Measurements from ENCODE around the gene SEMA6D. TPM values are rescaled to one million over a fixed set of nuclear protein-coding genes. Genes with fewer than 3 reads are reported as not detected.
A peak's percentile ranks its signal among the peaks of the same experiment; 100 is the strongest.

Gene SEMA6D
- total and polyA plus RNA-seq, 8 donors: 4.7 to 14.1 (median 6.3) TPM

DNA sequence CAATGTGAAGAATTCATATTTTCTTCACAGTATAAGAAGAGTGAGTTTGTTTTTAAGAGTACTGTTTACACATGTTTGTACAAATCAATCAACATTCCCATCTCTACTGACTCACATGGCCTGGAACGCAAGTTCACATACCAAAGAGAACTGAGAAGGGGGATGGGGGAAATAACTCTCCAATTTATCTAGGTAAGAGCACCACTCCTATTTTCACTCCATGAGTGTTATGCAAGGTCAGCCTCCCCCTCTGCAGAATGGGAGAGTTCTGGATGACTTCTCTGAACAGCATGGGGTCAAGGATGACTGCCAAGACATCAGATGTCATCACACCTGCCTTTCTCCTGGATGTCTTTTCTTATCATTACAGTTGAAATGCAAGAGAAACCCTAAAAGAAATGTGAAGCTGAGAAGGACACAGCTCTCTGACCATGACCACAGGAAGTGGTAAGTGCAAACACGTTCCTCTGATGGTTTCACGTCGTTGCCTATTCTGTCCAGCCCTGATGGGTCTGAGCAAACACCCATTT is 95.2 kb downstream of the SEMA6D start:
- Histone ChIP-seq H3K4me1 (peaks cover 12 to 35% (median 23%) of the 10 kb centered on the region in 3 donors), H3K27me3 (no peaks in the 10 kb centered on the region), H3K9me3 (no peaks in the 10 kb centered on the region), H3K4me3 (no peak overlapping the region), H3K36me3 (no peaks in the 10 kb centered on the region), H3K27ac (peak overlapping the region in 1 of 4 donors; percentile 50)
- DNase-seq (no peak), FAIRE-seq (no peak), ATAC-seq (peak; percentile 45 to 69 (median 60))
- WGBS, 2 donors: 62 to 66% methylated on average over 4 of the region's 4 CpGs
- intact Hi-C loops (cut with DNase I): no loop called here
- no peak for TF ChIP-seq CTCF (IDR thresholded peaks at IDR 0.05)

DNA sequence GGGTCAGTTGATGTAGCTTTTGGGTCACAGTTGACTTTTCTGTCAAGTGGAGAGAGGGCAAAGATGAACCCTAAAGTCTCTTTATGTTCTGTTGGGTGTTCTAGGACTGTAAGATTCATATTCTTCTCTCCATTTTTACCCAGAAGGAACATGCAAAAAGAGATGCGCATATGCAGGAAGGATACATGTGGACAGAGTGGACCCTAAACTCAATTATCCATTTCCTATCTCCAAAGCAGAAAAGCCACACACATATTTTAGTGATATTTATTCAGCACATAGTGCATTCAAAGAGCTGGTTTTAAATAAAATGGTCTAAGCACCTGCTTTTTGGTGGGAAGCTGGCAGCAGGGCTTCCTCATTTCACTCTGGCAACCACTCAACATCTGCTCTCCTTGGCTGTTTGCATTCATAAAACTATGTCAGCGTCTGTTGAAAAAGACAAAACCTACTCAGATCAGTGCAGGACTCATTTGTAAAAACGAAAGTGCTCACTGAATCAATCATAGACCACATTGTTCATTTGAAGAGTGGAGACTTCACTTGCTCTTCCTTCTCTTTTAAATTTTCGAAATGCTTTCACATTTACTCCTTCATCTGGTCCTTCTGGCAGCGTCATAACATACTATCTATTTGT is 96.6 kb downstream of the SEMA6D start:
- DNase-seq: no peak
- WGBS, 2 donors: 62 to 67% methylated on average over 5 of the region's 5 CpGs

GRCh38 chr15:47814620-47815019 is 97.3 kb downstream of the SEMA6D start:
- WGBS, 2 donors: 96 to 100% methylated on average over 1 of the region's 1 CpG
- TF ChIP-seq CTCF (IDR thresholded peaks at IDR 0.05): no peak
- Histone ChIP-seq H3K9me3 (no peaks in the 10 kb centered on the region), H3K27me3 (no peaks in the 10 kb centered on the region), H3K36me3 (no peaks in the 10 kb centered on the region), H3K27ac (no peak overlapping the region), H3K4me3 (no peak overlapping the region), H3K4me1 (peaks cover 17 to 38% (median 23%) of the 10 kb centered on the region in 3 donors)
- no peak for FAIRE-seq
- no peak for DNase-seq
- ATAC-seq: no peak
- intact Hi-C loops (cut with DNase I): no loop called here

More for the DNA sequence above, 96.6 kb downstream of the SEMA6D start:
- ATAC-seq: no peak
- peaks cover 12 to 35% (median 23%) of the 10 kb centered on the region in 3 donors for H3K4me1 ChIP-seq
- no peak overlapping the region for H3K4me3 ChIP-seq
- no peak for TF ChIP-seq CTCF (IDR thresholded peaks at IDR 0.05)
- no peaks in the 10 kb centered on the region for H3K27me3 ChIP-seq
- no peaks in the 10 kb centered on the region for H3K36me3 ChIP-seq
- FAIRE-seq: no peak
- intact Hi-C loops (cut with DNase I): no loop called here
- H3K27ac ChIP-seq: no peak overlapping the region
- H3K9me3 ChIP-seq: no peaks in the 10 kb centered on the region

GRCh38 chr15:47817969-47818548 is 100.8 kb downstream of the SEMA6D start:
- intact Hi-C loops (cut with DNase I): no loop called here
- no peak for TF ChIP-seq CTCF (IDR thresholded peaks at IDR 0.05)
- DNase-seq (no peak), FAIRE-seq (no peak), ATAC-seq (no peak)
- no peaks in the 10 kb centered on the region for H3K9me3 ChIP-seq
- H3K27me3 ChIP-seq: no peaks in the 10 kb centered on the region
- H3K4me3 ChIP-seq: no peak overlapping the region
- WGBS, 2 donors: 88 to 90% methylated on average over 5 of the region's 5 CpGs
- H3K4me1 ChIP-seq: peaks cover 9 to 23% (median 19%) of the 10 kb centered on the region in 3 donors
- H3K27ac ChIP-seq: no peak overlapping the region
- H3K36me3 ChIP-seq: no peaks in the 10 kb centered on the region

- FAIRE-seq (no peak), ATAC-seq (no peak), DNase-seq (no peak)
- no peak for TF ChIP-seq CTCF (IDR thresholded peaks at IDR 0.05)
- Histone ChIP-seq H3K27me3 (no peaks in the 10 kb centered on the region), H3K4me1 (peaks cover 9 to 23% (median 15%) of the 10 kb centered on the region in 3 donors), H3K27ac (no peak overlapping the region), H3K9me3 (no peaks in the 10 kb centered on the region), H3K36me3 (no peaks in the 10 kb centered on the region), H3K4me3 (no peak overlapping the region)
- intact Hi-C loops (cut with DNase I): no loop called here
- 95 to 96% methylated on average over 2 of the region's 2 CpGs for WGBS, 2 donors
Observed at GRCh38 chr15:47819158-47819557, 101.9 kb downstream of the SEMA6D start.
